Thoracic aorta (tissue), 2 donors: ENCODE results near the gene IGFBP2. TPM values are rescaled to one million over a fixed set of nuclear protein-coding genes. Genes with fewer than 3 reads are reported as not detected.

ENCODE experiments used
- ATAC-seq: fragments of 150-250 bp; one replicate; pipeline ENCODE4 v1.8.0; 2017; ENCODE audit warnings: low read depth; ENCODE audit not compliant: insufficient number of reproducible peaks, low FRiP score
- DNase-seq: peaks from one replicate; pipeline ENCODE4 v3.0.0-alpha.2; 2020; ENCODE audit warnings: low spot score
- H3K27ac ChIP-seq, 2 donors: fragments of 200-600 bp; sonication (generic); 1 replicate in 1 of 2; 2 replicates in 1 of 2; pipeline ENCODE4 v1.5.1; 2016; ENCODE audit warnings: mild to moderate bottlenecking in 2 of 2, moderate library complexity in 2 of 2
- H3K27me3 ChIP-seq: fragments of 200-600 bp; sonication (generic); replicated peaks from 2 replicates; pipeline ENCODE4 v1.6.0; 2016; ENCODE audit warnings: mild to moderate bottlenecking; ENCODE audit not compliant: insufficient read depth
- H3K36me3 ChIP-seq: fragments of 200-600 bp; sonication (generic); one replicate; pipeline ENCODE4 v1.5.1; 2016
- H3K4me1 ChIP-seq, 2 donors: fragments of 200-600 bp; sonication (generic); 1 replicate in 1 of 2; 2 replicates in 1 of 2; pipeline versions ENCODE4 v1.5.1 to v1.6.0; 2016; ENCODE audit warnings: low read depth in 2 of 2, mild to moderate bottlenecking in 1 of 2; ENCODE audit not compliant: control insufficient read depth in 1 of 2
- H3K4me3 ChIP-seq: fragments of 200-600 bp; sonication (generic); 2 replicates; pipeline ENCODE4 v1.5.1; 2016; ENCODE audit warnings: mild to moderate bottlenecking
- H3K9me3 ChIP-seq: fragments of 200-600 bp; sonication (generic); 2 replicates; pipeline ENCODE4 v1.5.1; 2016
- CTCF ChIP-seq: fragments of 200-600 bp; sonication (generic); IDR thresholded peaks from one replicate; pipeline ENCODE4 v1.5.1; 2019; ENCODE audit warnings: antibody characterized with exemption
- total RNA-seq, 2 donors: library from RNA; depleted of rRNA; stranded (reverse); fragments of >200 nt; gene quantifications; one replicate each; pipeline versions ENCODE4 v1.1.0 to v1.2.3, GENCODE V29; 2016

The IGFBP2 gene
- total RNA-seq, 2 donors from 2014 or later, result 608 to 2,156 TPM

GRCh38 chr2:216621292-216621691 is 11.9 kb upstream of the IGFBP2 start:
- no peak for TF ChIP-seq CTCF
- no peaks in the 10 kb centered on the region for H3K36me3 ChIP-seq
- DNase-seq, result no peak
- H3K4me3 ChIP-seq, result peak overlapping the region; percentile 5
- peak overlapping the region; percentile 79 to 82 for H3K27ac ChIP-seq
- no peaks in the 10 kb centered on the region for H3K9me3 ChIP-seq
- ATAC-seq, result peak; percentile 56
- no peaks in the 10 kb centered on the region for H3K27me3 ChIP-seq
- peaks cover 24 to 42% of the 10 kb centered on the region in 2 donors for H3K4me1 ChIP-seq

GRCh38 chr2:216622526-216622925 is 10.7 kb upstream of the IGFBP2 start:
- peaks cover 24 to 42% of the 10 kb centered on the region in 2 donors for H3K4me1 ChIP-seq
- no peak for TF ChIP-seq CTCF
- no peak for DNase-seq
- H3K27ac ChIP-seq, result peak overlapping the region; percentile 79 to 82
- no peaks in the 10 kb centered on the region for H3K9me3 ChIP-seq
- no peaks in the 10 kb centered on the region for H3K27me3 ChIP-seq
- H3K4me3 ChIP-seq, result no peak overlapping the region
- no peak for ATAC-seq
- no peaks in the 10 kb centered on the region for H3K36me3 ChIP-seq

- H3K9me3 ChIP-seq, result no peaks in the 10 kb centered on the region
- ATAC-seq (no peak), DNase-seq (no peak)
- no peaks in the 10 kb centered on the region for H3K27me3 ChIP-seq
- no peak overlapping the region for H3K4me3 ChIP-seq
- H3K27ac ChIP-seq, result no peak overlapping the region
- no peaks in the 10 kb centered on the region for H3K36me3 ChIP-seq
- TF ChIP-seq CTCF, result no peak
- peaks cover 21 to 36% of the 10 kb centered on the region in 2 donors for H3K4me1 ChIP-seq
Measured at GRCh38 chr2:216624251-216624650, 9.0 kb upstream of the IGFBP2 start.

- no peaks in the 10 kb centered on the region for H3K27me3 ChIP-seq
- H3K36me3 ChIP-seq, result no peaks in the 10 kb centered on the region
- peaks cover 8 to 15% of the 10 kb centered on the region in 2 donors for H3K4me1 ChIP-seq
- H3K9me3 ChIP-seq, result no peaks in the 10 kb centered on the region
- no peak overlapping the region for H3K4me3 ChIP-seq
- no peak for ATAC-seq
- no peak for TF ChIP-seq CTCF
- H3K27ac ChIP-seq, result no peak overlapping the region
- no peak for DNase-seq
Measured at GRCh38 chr2:216626168-216626874, 6.9 kb upstream of the IGFBP2 start.

GRCh38 chr2:216626875-216627245 is 6.4 kb upstream of the IGFBP2 start:
- ATAC-seq (no peak), DNase-seq (no peak)
- Histone ChIP-seq H3K36me3 (no peaks in the 10 kb centered on the region), H3K4me3 (no peak overlapping the region), H3K27me3 (no peaks in the 10 kb centered on the region), H3K27ac (no peak overlapping the region), H3K4me1 (peaks cover 3 to 10% of the 10 kb centered on the region in 2 donors), H3K9me3 (no peaks in the 10 kb centered on the region)
- TF ChIP-seq CTCF, result no peak
